22Rv1 (cell line): ENCODE data around the gene FGD2.

Source experiments
- CTCF ChIP-seq: fragments of 450-650 bp; IDR thresholded peaks from 2 replicates; pipeline ENCODE4 v1.5.1; 2017; ENCODE audit warnings: mild to moderate bottlenecking
- ZFX ChIP-seq: fragments of 450-650 bp; IDR thresholded peaks from 2 replicates; pipeline ENCODE4 v1.6.1; 2017; ENCODE audit warnings: antibody characterized with exemption, borderline replicate concordance

- TF ChIP-seq CTCF, result no peak
- no peak for TF ChIP-seq ZFX
Observed at GRCh38 chr6:36983538-36983937, 21.9 kb upstream of the FGD2 start.
